ENCODE measurements around the gene UCP3. TPM values are rescaled to one million over a fixed set of nuclear protein-coding genes. Genes with fewer than 3 reads are reported as not detected.

Gene UCP3
- total RNA-seq, 1 donor from 2014 or later = 5.7 TPM

GRCh38 chr11:74030723-74031676 is 22.1 kb upstream of the UCP3 start:
- CTCF ChIA-PET = no interaction called here
- Mint-ChIP-seq H3K27me3 (no peaks in the 10 kb centered on the region), H3K4me3 (no peak overlapping the region), H3K9me3 (no peaks in the 10 kb centered on the region), H3K36me3 (ENCODE audit: low read depth) (peaks cover 82% of the 10 kb centered on the region), H3K4me1 (peaks cover 8% of the 10 kb centered on the region), H3K27ac (no peak overlapping the region)
- POLR2A ChIA-PET = no interaction called here
- DNase-seq (no peak), ATAC-seq (ENCODE audit: low read depth) (no peak)
- intact Hi-C loops (cut with micrococcal nuclease) = loop anchor here (5.0 kb wide), 1 partner anchor 34 kb away; no protein-coding TSS in a partner anchor
- TF ChIP-seq CTCF (IDR thresholded peaks at IDR 0.05) = no peak

GRCh38 chr11:74025467-74026166 is 16.7 kb upstream of the UCP3 start:
- no peak overlapping the region for H3K4me3 Mint-ChIP-seq
- TF ChIP-seq CTCF (IDR thresholded peaks at IDR 0.05) = no peak
- H3K9me3 Mint-ChIP-seq = no peaks in the 10 kb centered on the region
- H3K36me3 Mint-ChIP-seq (ENCODE audit: low read depth) = peaks cover 49% of the 10 kb centered on the region
- no peak overlapping the region for H3K27ac Mint-ChIP-seq
- H3K4me1 Mint-ChIP-seq = peaks cover 19% of the 10 kb centered on the region
- CTCF ChIA-PET = no interaction called here
- POLR2A ChIA-PET = interaction anchor here (1.0 kb wide), 1 partner anchor 46 kb away, joined by 3 read pairs; no protein-coding TSS in a partner anchor
- ATAC-seq (ENCODE audit: low read depth) = no peak
- H3K27me3 Mint-ChIP-seq = no peaks in the 10 kb centered on the region
- no peak for DNase-seq
- intact Hi-C loops (cut with micrococcal nuclease) = no loop called here

GRCh38 chr11:74024261-74025029 is 15.6 kb upstream of the UCP3 start:
- H3K4me3 Mint-ChIP-seq = no peak overlapping the region
- no peak for TF ChIP-seq CTCF (IDR thresholded peaks at IDR 0.05)
- DNase-seq (no peak), ATAC-seq (ENCODE audit: low read depth) (no peak)
- POLR2A ChIA-PET = no interaction called here
- peaks cover 19% of the 10 kb centered on the region for H3K4me1 Mint-ChIP-seq
- intact Hi-C loops (cut with micrococcal nuclease) = no loop called here
- no peaks in the 10 kb centered on the region for H3K9me3 Mint-ChIP-seq
- no peak overlapping the region for H3K27ac Mint-ChIP-seq
- peaks cover 42% of the 10 kb centered on the region for H3K36me3 Mint-ChIP-seq (ENCODE audit: low read depth)
- no peaks in the 10 kb centered on the region for H3K27me3 Mint-ChIP-seq
- CTCF ChIA-PET = no interaction called here

GRCh38 chr11:74023276-74023675 is 14.4 kb upstream of the UCP3 start:
- DNase-seq = no peak
- Mint-ChIP-seq H3K27me3 (no peaks in the 10 kb centered on the region), H3K27ac (peak overlapping the region; percentile 46), H3K4me3 (no peak overlapping the region), H3K36me3 (ENCODE audit: low read depth) (peaks cover 32% of the 10 kb centered on the region), H3K9me3 (no peaks in the 10 kb centered on the region), H3K4me1 (peaks cover 20% of the 10 kb centered on the region)
- CTCF ChIA-PET = no interaction called here
- no peak for TF ChIP-seq CTCF (IDR thresholded peaks at IDR 0.05)
- no peak for ATAC-seq (ENCODE audit: low read depth)
- POLR2A ChIA-PET = no interaction called here
- intact Hi-C loops (cut with micrococcal nuclease) = no loop called here
